Measurements from ENCODE around the gene TIGAR.

Gene TIGAR

GRCh38 chr12:4320853-4321701, at the start of gene TIGAR:
TIGAR (plus strand) TSS chr12:4321213; CDS start chr12:4321272, 59 bp downstream.
- DNase-seq (ENCODE audit: low read depth, low spot score) = peak; percentile 99

- DNase-seq (ENCODE audit: low read depth, low spot score) = peak; percentile 76
Measured at GRCh38 chr12:4271717-4272423, 49.1 kb upstream of the TIGAR start.

GRCh38 chr12:4272424-4273272, 48.4 kb upstream of the TIGAR start:
- DNase-seq (ENCODE audit: low read depth, low spot score) = peak; percentile 68

- no peak for DNase-seq (ENCODE audit: low read depth, low spot score)
Measured at GRCh38 chr12:4273273-4273651, 47.8 kb upstream of the TIGAR start.

- peak; percentile 92 for DNase-seq (ENCODE audit: low read depth, low spot score)
Measured at GRCh38 chr12:4273652-4274395, 47.2 kb upstream of the TIGAR start, which contains the start of gene CCND2. CCND2 (plus strand) TSS chr12:4273762; CDS start chr12:4274041, 279 bp downstream.

- DNase-seq (ENCODE audit: low read depth, low spot score) = peak; percentile 40
Measured at GRCh38 chr12:4274396-4275015, 46.5 kb upstream of the TIGAR start.

- DNase-seq (ENCODE audit: low read depth, low spot score) = peak; percentile 51
Measured at GRCh38 chr12:4275016-4275869, 45.8 kb upstream of the TIGAR start.

GRCh38 chr12:4275870-4276301, 45.1 kb upstream of the TIGAR start:
- no peak for DNase-seq (ENCODE audit: low read depth, low spot score)

GRCh38 chr12:4276524-4277204, 44.3 kb upstream of the TIGAR start:
- DNase-seq (ENCODE audit: low read depth, low spot score) = peak; percentile 97

GRCh38 chr12:4277205-4277543, 43.8 kb upstream of the TIGAR start:
- no peak for DNase-seq (ENCODE audit: low read depth, low spot score)

- DNase-seq (ENCODE audit: low read depth, low spot score) = no peak
Measured at GRCh38 chr12:4277857-4278256, 43.2 kb upstream of the TIGAR start.

- DNase-seq (ENCODE audit: low read depth, low spot score) = peak; percentile 54
Measured at GRCh38 chr12:4278329-4279197, 42.5 kb upstream of the TIGAR start.

- no peak for DNase-seq (ENCODE audit: low read depth, low spot score)
Measured at GRCh38 chr12:4279198-4279690, 41.8 kb upstream of the TIGAR start.

GRCh38 chr12:4280351-4281163, 40.5 kb upstream of the TIGAR start:
- DNase-seq (ENCODE audit: low read depth, low spot score) = no peak

GRCh38 chr12:4281173-4281654, 39.8 kb upstream of the TIGAR start:
- no peak for DNase-seq (ENCODE audit: low read depth, low spot score)

- no peak for DNase-seq (ENCODE audit: low read depth, low spot score)
Measured at GRCh38 chr12:4282103-4282891, 38.7 kb upstream of the TIGAR start.

Measured in astrocyte of the hippocampus (primary cell).